Inferior parietal cortex (tissue), 1 donor: Measurements from ENCODE around the gene SH3PXD2A.
"Not testable (repeated sequence)": the region's sequence is repeated elsewhere in the genome, so short reads cannot be mapped to it uniquely, and the experiment has no call there.

Experiments
- DNase-seq: peaks from one replicate; pipeline ENCODE4 v3.0.0-alpha.2; 2016; ENCODE audit errors: extremely low spot score

SH3PXD2A gene

GRCh38 chr10:103791291-103791690 is 64.1 kb downstream of the SH3PXD2A start:
- DNase-seq, result no peak

GRCh38 chr10:103790580-103790979 is 64.8 kb downstream of the SH3PXD2A start:
- no peak for DNase-seq

- DNase-seq, result no peak
Measured at GRCh38 chr10:103789771-103790201, 65.6 kb downstream of the SH3PXD2A start.

- no peak for DNase-seq
Measured at GRCh38 chr10:103789161-103789560, 66.2 kb downstream of the SH3PXD2A start.

GRCh38 chr10:103787331-103787730 is 68.0 kb downstream of the SH3PXD2A start:
- DNase-seq, result no peak

GRCh38 chr10:103786020-103786419 is 69.4 kb downstream of the SH3PXD2A start:
- no peak for DNase-seq

GRCh38 chr10:103784723-103785418 is 70.5 kb downstream of the SH3PXD2A start:
- DNase-seq, result no peak

GRCh38 chr10:103784089-103784488 is 71.3 kb downstream of the SH3PXD2A start:
- no peak for DNase-seq

- no peak for DNase-seq
Measured at GRCh38 chr10:103783681-103784080, 71.7 kb downstream of the SH3PXD2A start.

GRCh38 chr10:103781329-103782061 is 73.9 kb downstream of the SH3PXD2A start:
- no peak for DNase-seq

GRCh38 chr10:103780242-103781149 is 74.9 kb downstream of the SH3PXD2A start:
- DNase-seq, result no peak

- no peak for DNase-seq
Measured at GRCh38 chr10:103778358-103779139, 76.8 kb downstream of the SH3PXD2A start.

- no peak for DNase-seq
Measured at GRCh38 chr10:103776878-103777591, 78.3 kb downstream of the SH3PXD2A start.

GRCh38 chr10:103775776-103776175 is 79.6 kb downstream of the SH3PXD2A start:
- DNase-seq, result no peak

GRCh38 chr10:103772846-103773245 is 82.5 kb downstream of the SH3PXD2A start:
- DNase-seq, result not testable (repeated sequence)

GRCh38 chr10:103772096-103772845 is 83.1 kb downstream of the SH3PXD2A start:
- no peak for DNase-seq

- no peak for DNase-seq
Measured at GRCh38 chr10:103770139-103770538, 85.2 kb downstream of the SH3PXD2A start.

GRCh38 chr10:103769176-103769575 is 86.2 kb downstream of the SH3PXD2A start:
- DNase-seq, result no peak

- no peak for DNase-seq
Measured at GRCh38 chr10:103768345-103768744, 87.0 kb downstream of the SH3PXD2A start.

- DNase-seq, result no peak
Measured at GRCh38 chr10:103767756-103768155, 87.6 kb downstream of the SH3PXD2A start.
